Panc1 (cell line): ENCODE results near the gene ELMO2. TPM values are rescaled to one million over a fixed set of nuclear protein-coding genes. Genes with fewer than 3 reads are reported as not detected.

ENCODE experiments used
- ATAC-seq: fragments of 200-7000 bp; cut with Tn5 transposase; 2 replicates; pipeline ENCODE4 v1.9.1; 2020; ENCODE audit warnings: mild to moderate bottlenecking, moderate library complexity
- BruUV-seq: library from RNA; stranded (reverse); fragments of 400-500 nt; replicated peaks from 2 replicates; lab custom pipeline; 2021; lab: Mats Ljungman, UMichigan
- CTCF ChIA-PET: fragments of 300-600 bp; sonication (Branson Sonifier 250); formaldehyde crosslinking; loops from one replicate; lab custom pipeline; 2022; ENCODE audit warnings: antibody characterized with exemption; lab: Charles Lee
- POLR2A ChIA-PET: fragments of 300-600 bp; sonication (Branson Sonifier 250); formaldehyde crosslinking; loops from one replicate; lab custom pipeline; 2022; ENCODE audit warnings: antibody characterized with exemption; lab: Charles Lee
- DNase-seq: peaks from one replicate; pipeline ENCODE4 v3.0.0-alpha.2; 2010; ENCODE audit warnings: low read depth, low spot score
- H3K27ac ChIP-seq: 2 replicates; pipeline ENCODE4 v1.5.1; 2011; ENCODE audit warnings: mild to moderate bottlenecking, low read length, inconsistent platforms
- H3K27me3 ChIP-seq: fragments of 200-500 bp; sonication (Bioruptor generic); 2 replicates; pipeline ENCODE4 v1.6.0; 2014; ENCODE audit warnings: low read length, inconsistent platforms; ENCODE audit not compliant: control insufficient read depth, insufficient read depth
- H3K36me3 ChIP-seq: fragments of 200-500 bp; sonication (Bioruptor generic); 2 replicates; pipeline ENCODE4 v1.5.1; 2014; ENCODE audit warnings: inconsistent platforms, mild to moderate bottlenecking, low read length, moderate library complexity; ENCODE audit not compliant: control insufficient read depth, insufficient read depth
- H3K4me1 ChIP-seq: 2 replicates; pipeline ENCODE4 v1.5.1; 2011; ENCODE audit warnings: inconsistent platforms, mild to moderate bottlenecking, low read length, moderate library complexity; ENCODE audit not compliant: control insufficient read depth, insufficient read depth
- H3K4me3 ChIP-seq, 2 experiments: 2 replicates each; pipeline ENCODE4 v1.5.1; 2011 to 2012; ENCODE audit warnings: low read depth in 2 of 2, low read length in 2 of 2, mild to moderate bottlenecking in 2 of 2, inconsistent platforms in 1 of 2, moderate library complexity in 1 of 2
- H3K9me3 ChIP-seq: fragments of 200-500 bp; sonication (Bioruptor generic); 2 replicates; pipeline ENCODE4 v1.5.1; 2014; ENCODE audit warnings: low read depth, mild to moderate bottlenecking, inconsistent platforms, low read length, moderate library complexity; ENCODE audit not compliant: control insufficient read depth, insufficient read depth
- CTCF ChIP-seq: fragments of 450-650 bp; IDR thresholded peaks from 2 replicates; pipeline ENCODE4 v1.5.1; 2017; ENCODE audit warnings: mild to moderate bottlenecking
- POLR2AphosphoS5 ChIP-seq: IDR thresholded peaks from 2 replicates; pipeline ENCODE4 v1.6.1; 2012; ENCODE audit warnings: mild to moderate bottlenecking, low read depth, low read length, moderate library complexity
- REST ChIP-seq, 2 experiments: IDR thresholded peaks; 2 replicates each; pipeline ENCODE4 v1.6.1; 2011 to 2012; ENCODE audit warnings: low read depth in 2 of 2, control low read depth in 1 of 2, low read length in 1 of 2, mild to moderate bottlenecking in 1 of 2, moderate library complexity in 1 of 2; ENCODE audit not compliant: insufficient read depth in 1 of 2
- SIN3A ChIP-seq: IDR thresholded peaks from 2 replicates; pipeline ENCODE4 v1.6.1; 2012; ENCODE audit warnings: low read depth, mild to moderate bottlenecking, low read length, moderate library complexity, borderline replicate concordance; ENCODE audit not compliant: insufficient read depth
- TCF7L2 ChIP-seq: IDR thresholded peaks from 2 replicates; pipeline ENCODE4 v1.6.1; 2011; ENCODE audit warnings: mild to moderate bottlenecking, low read depth, low read length, inconsistent platforms
- in situ Hi-C: cut with HindIII; loops from 2 replicates; pipeline ENCODE4 v1.10.0; 2016; ENCODE audit warnings: low sequenced_read_pairs, low pct_unique_long_range_greater_than_20kb
- intact Hi-C: fragments of 100-400 bp; cut with micrococcal nuclease; formaldehyde crosslinking; loops from one replicate; pipeline ENCODE4 v1.10.0; 2022; ENCODE audit not compliant: unreplicated experiment
- total RNA-seq: library from RNA; stranded (reverse); gene quantifications from one replicate; pipeline ENCODE4 v1.2.1, GENCODE V29; 2021; ENCODE audit not compliant: unreplicated experiment

Gene ELMO2
- total RNA-seq, 1 experiment from 2014 or later, result 40.4 TPM

GRCh38 chr20:46366826-46367225, 39.6 kb downstream of the ELMO2 start:
- ATAC-seq (no peak), DNase-seq (no peak)
- no TSS peak for BruUV-seq
- no peaks in the 10 kb centered on the region for H3K9me3 ChIP-seq
- H3K36me3 ChIP-seq, result peaks cover 6% of the 10 kb centered on the region
- TF ChIP-seq REST (IDR thresholded peaks at IDR 0.05; ENCODE audit: insufficient read depth in 1 of 2, low read depth in 2 of 2, low read length in 1 of 2) (no peak), TCF7L2 (no peak), SIN3A (no peak), POLR2AphosphoS5 (no peak), CTCF (no peak)
- no peaks in the 10 kb centered on the region for H3K27me3 ChIP-seq
- ChIA-PET POLR2A (no interaction called here), CTCF (no interaction called here)
- H3K27ac ChIP-seq, result no peak overlapping the region
- in situ Hi-C loops (no loop called here), intact Hi-C loops (no loop called here)
- 0 out of 2 replicates have a peak, but pooled peaks cover 4% of the 10 kb centered on the region for H3K4me1 ChIP-seq
- no peak overlapping the region for H3K4me3 ChIP-seq

GRCh38 chr20:46365487-46366220, 40.8 kb downstream of the ELMO2 start:
- ChIA-PET POLR2A (no interaction called here), CTCF (no interaction called here)
- BruUV-seq, result no TSS peak
- in situ Hi-C loops (no loop called here), intact Hi-C loops (no loop called here)
- H3K36me3 ChIP-seq, result peaks cover 3% of the 10 kb centered on the region; the same call in 1 of the 2 replicates
- H3K27ac ChIP-seq, result no peak overlapping the region
- H3K4me1 ChIP-seq, result 0 out of 2 replicates have a peak, but pooled peaks cover 4% of the 10 kb centered on the region
- H3K9me3 ChIP-seq, result no peaks in the 10 kb centered on the region
- no peak for DNase-seq
- no peak for TF ChIP-seq REST (IDR thresholded peaks at IDR 0.05; ENCODE audit: insufficient read depth in 1 of 2, low read depth in 2 of 2, low read length in 1 of 2)
- H3K27me3 ChIP-seq, result no peaks in the 10 kb centered on the region
- ATAC-seq, result no peak
- H3K4me3 ChIP-seq, result no peak overlapping the region
